Liver (tissue), 9 donors: ENCODE measurements around the gene CLIP2. TPM values are rescaled to one million over a fixed set of nuclear protein-coding genes. Genes with fewer than 3 reads are reported as not detected.

Experiments
- DNase-seq: peaks from one replicate; pipeline ENCODE4 v3.0.0-alpha.2; 2017; ENCODE audit warnings: low spot score
- H3K27ac ChIP-seq, 2 donors: one replicate each; pipeline ENCODE4 v1.7.0; 2013; ENCODE audit warnings: inconsistent platforms in 2 of 2, low read length in 2 of 2, control low read depth in 1 of 2, low read depth in 1 of 2, mild to moderate bottlenecking in 1 of 2
- H3K27me3 ChIP-seq, 4 donors: one replicate each; pipeline versions ENCODE4 v1.6.1 to v1.7.0; 2013; ENCODE audit warnings: low read length in 3 of 4, inconsistent platforms in 1 of 4, mild to moderate bottlenecking in 1 of 4, moderate library complexity in 1 of 4; ENCODE audit not compliant: control insufficient read depth in 4 of 4, insufficient read depth in 4 of 4
- H3K36me3 ChIP-seq, 4 donors: one replicate each; pipeline versions ENCODE4 v1.6.1 to v1.7.0; 2013; ENCODE audit warnings: low read length in 3 of 4, mild to moderate bottlenecking in 3 of 4, low read depth in 1 of 4, moderate library complexity in 1 of 4; ENCODE audit not compliant: control insufficient read depth in 4 of 4, insufficient read depth in 3 of 4
- H3K4me1 ChIP-seq, 4 donors: one replicate each; pipeline versions ENCODE4 v1.6.1 to v1.7.0; 2013; ENCODE audit warnings: low read length in 3 of 4, mild to moderate bottlenecking in 3 of 4, moderate library complexity in 1 of 4; ENCODE audit not compliant: control insufficient read depth in 4 of 4, insufficient read depth in 4 of 4
- H3K4me3 ChIP-seq, 3 donors: one replicate each; pipeline versions ENCODE4 v1.6.1 to v1.7.0; 2013; ENCODE audit warnings: low read length in 3 of 3, control low read depth in 1 of 3, low read depth in 1 of 3, mild to moderate bottlenecking in 1 of 3
- H3K9ac ChIP-seq, 2 donors: one replicate each; pipeline ENCODE4 v1.7.0; 2013; ENCODE audit warnings: low read length in 2 of 2, mild to moderate bottlenecking in 2 of 2, moderate library complexity in 2 of 2, control low read depth in 1 of 2, low read depth in 1 of 2
- H3K9me3 ChIP-seq, 4 donors: one replicate each; pipeline versions ENCODE4 v1.6.1 to v1.7.0; 2013; ENCODE audit warnings: low read length in 3 of 4; ENCODE audit not compliant: control insufficient read depth in 4 of 4
- ATF3 ChIP-seq: IDR thresholded peaks from 2 replicates; pipeline ENCODE4 v1.6.1; 2016; ENCODE audit warnings: antibody characterized with exemption
- CTCF ChIP-seq: fragments of 150-350 bp; IDR thresholded peaks from 2 replicates; pipeline ENCODE4 v1.5.1; 2017; ENCODE audit warnings: improper control_type of control experiment, low read depth, low read length; ENCODE audit not compliant: missing input control
- FOXA1 ChIP-seq: IDR thresholded peaks from 2 replicates; pipeline ENCODE4 v1.6.1; 2016; ENCODE audit warnings: antibody characterized with exemption
- FOXA2 ChIP-seq: IDR thresholded peaks from 2 replicates; pipeline ENCODE4 v1.6.1; 2016; ENCODE audit warnings: antibody characterized with exemption
- GABPA ChIP-seq, 2 donors: IDR thresholded peaks in 1 of 2; conservative IDR thresholded peaks in 1 of 2; 2 replicates each; pipeline ENCODE4 v1.6.1; 2016; ENCODE audit warnings: antibody characterized with exemption in 2 of 2, mild to moderate bottlenecking in 1 of 2, moderate library complexity in 1 of 2
- HNF4A ChIP-seq, 2 donors: conservative IDR thresholded peaks; 2 replicates each; pipeline ENCODE4 v1.6.1; 2016; ENCODE audit warnings: antibody characterized with exemption in 2 of 2, mild to moderate bottlenecking in 2 of 2
- HNF4G ChIP-seq: IDR thresholded peaks from 2 replicates; pipeline ENCODE4 v1.6.1; 2016; ENCODE audit warnings: antibody characterized with exemption
- MAX ChIP-seq: IDR thresholded peaks from 2 replicates; pipeline ENCODE4 v1.6.1; 2016; ENCODE audit warnings: antibody characterized with exemption
- NR2F2 ChIP-seq: IDR thresholded peaks from 2 replicates; pipeline ENCODE4 v1.6.1; 2016; ENCODE audit warnings: antibody characterized with exemption
- RAD21 ChIP-seq, 2 donors: IDR thresholded peaks; 2 replicates each; pipeline ENCODE4 v1.6.1; 2016; ENCODE audit warnings: antibody characterized with exemption in 2 of 2, mild to moderate bottlenecking in 2 of 2
- REST ChIP-seq: IDR thresholded peaks from 2 replicates; pipeline ENCODE4 v1.6.1; 2016; ENCODE audit warnings: antibody characterized with exemption, mild to moderate bottlenecking
- RXRA ChIP-seq, 2 donors: IDR thresholded peaks; 2 replicates each; pipeline ENCODE4 v1.6.1; 2017 to 2018; ENCODE audit warnings: antibody characterized with exemption in 2 of 2, mild to moderate bottlenecking in 1 of 2
- SP1 ChIP-seq: IDR thresholded peaks from 2 replicates; pipeline ENCODE4 v1.6.1; 2018; ENCODE audit warnings: antibody characterized with exemption, mild to moderate bottlenecking
- TAF1 ChIP-seq: conservative IDR thresholded peaks from 2 replicates; pipeline ENCODE4 v1.6.1; 2016; ENCODE audit warnings: antibody characterized with exemption, mild to moderate bottlenecking
- YY1 ChIP-seq: IDR thresholded peaks from 2 replicates; pipeline ENCODE4 v1.6.1; 2016; ENCODE audit warnings: antibody characterized with exemption, mild to moderate bottlenecking
- ZBTB33 ChIP-seq: IDR thresholded peaks from 2 replicates; pipeline ENCODE4 v1.6.1; 2016; ENCODE audit warnings: antibody characterized with exemption
- WGBS: extraction: QIAGEN DNeasy Blood & Tissue Kit; methylation state at CpG from one replicate; pipeline ENCODE4 v1.1.7; 2013; 5-methylcytosine and 5-hydroxymethylcytosine counted together
- polyA plus RNA-seq, 2 donors: library from polyadenylated mRNA; stranded (reverse) in 1 of 2; unstranded in 1 of 2; fragments of 200-250 nt in 1 of 2; fragments of >200 nt in 1 of 2; fragmentation: Nextera tagmentation in 1 of 2; extraction: Ambion mirVana in 1 of 2; gene quantifications; one replicate each; pipeline versions ENCODE4 v1.2.1 to v1.2.3, GENCODE V29; 2013 to 2015
- total RNA-seq, 2 donors: library from RNA; depleted of rRNA; stranded (reverse); fragments of >200 nt; gene quantifications; one replicate each; pipeline ENCODE4 v1.2.3, GENCODE V29; 2014
- donor health status: healthy.
- donor health status: healthy.
- donor health status: healthy.
- donor health status: healthy.
- donor health status: healthy.

The CLIP2 gene
- total and polyA plus RNA-seq, 4 donors: 1.4 to 6.3 (median 2.5) TPM

GRCh38 chr7:74420006-74420405 is 130.8 kb downstream of the CLIP2 start (continued):
- no peak for TF ChIP-seq ZBTB33

GRCh38 chr7:74424291-74424880 is 135.2 kb downstream of the CLIP2 start:
- TF ChIP-seq FOXA2 (no peak), RAD21 (IDR thresholded peaks at IDR 0.05) (no peak), HNF4G (no peak), ATF3 (no peak), NR2F2 (no peak), SP1 (no peak), RXRA (IDR thresholded peaks at IDR 0.05) (no peak), HNF4A (conservative IDR thresholded peaks at IDR 0.05) (no peak), YY1 (no peak), REST (no peak), TAF1 (no peak), FOXA1 (no peak), MAX (no peak), GABPA (IDR thresholded peaks at IDR 0.05 in 1 of 2, conservative IDR thresholded peaks at IDR 0.05 in 1 of 2) (no peak), ZBTB33 (no peak), CTCF (no peak)
- H3K4me3 ChIP-seq: no peak overlapping the region
- 91% methylated on average over 10 of the region's 10 CpGs for WGBS
- no peaks in the 10 kb centered on the region for H3K9me3 ChIP-seq
- DNase-seq: no peak
- H3K4me1 ChIP-seq: no peaks in the 10 kb centered on the region
- H3K36me3 ChIP-seq: no peaks in the 10 kb centered on the region
- no peak overlapping the region for H3K9ac ChIP-seq
- no peak overlapping the region for H3K27ac ChIP-seq
- H3K27me3 ChIP-seq: no peaks in the 10 kb centered on the region
